ENCODE results near the gene PREX1.

DNA sequence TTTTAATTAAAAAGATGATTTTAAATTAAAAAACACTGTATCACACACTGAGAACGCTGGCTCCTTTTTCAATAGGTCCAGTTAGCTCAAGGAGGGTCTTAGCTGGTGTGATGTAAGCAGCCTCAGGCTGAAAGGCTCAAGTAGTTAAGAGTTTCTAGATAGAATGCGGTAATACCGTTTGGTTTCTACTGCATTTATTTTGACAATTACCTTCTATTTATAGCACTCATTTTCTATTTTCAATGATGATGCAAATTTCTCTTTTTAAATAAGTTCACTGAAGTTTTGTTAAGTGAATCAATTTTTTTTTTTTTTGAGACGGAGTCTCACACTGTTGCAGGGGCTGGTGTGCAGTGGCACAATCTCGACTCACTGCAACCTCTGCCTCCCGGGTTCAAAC lies 87.1 kb downstream of the PREX1 start:
- TF ChIP-seq, protein P1, sequence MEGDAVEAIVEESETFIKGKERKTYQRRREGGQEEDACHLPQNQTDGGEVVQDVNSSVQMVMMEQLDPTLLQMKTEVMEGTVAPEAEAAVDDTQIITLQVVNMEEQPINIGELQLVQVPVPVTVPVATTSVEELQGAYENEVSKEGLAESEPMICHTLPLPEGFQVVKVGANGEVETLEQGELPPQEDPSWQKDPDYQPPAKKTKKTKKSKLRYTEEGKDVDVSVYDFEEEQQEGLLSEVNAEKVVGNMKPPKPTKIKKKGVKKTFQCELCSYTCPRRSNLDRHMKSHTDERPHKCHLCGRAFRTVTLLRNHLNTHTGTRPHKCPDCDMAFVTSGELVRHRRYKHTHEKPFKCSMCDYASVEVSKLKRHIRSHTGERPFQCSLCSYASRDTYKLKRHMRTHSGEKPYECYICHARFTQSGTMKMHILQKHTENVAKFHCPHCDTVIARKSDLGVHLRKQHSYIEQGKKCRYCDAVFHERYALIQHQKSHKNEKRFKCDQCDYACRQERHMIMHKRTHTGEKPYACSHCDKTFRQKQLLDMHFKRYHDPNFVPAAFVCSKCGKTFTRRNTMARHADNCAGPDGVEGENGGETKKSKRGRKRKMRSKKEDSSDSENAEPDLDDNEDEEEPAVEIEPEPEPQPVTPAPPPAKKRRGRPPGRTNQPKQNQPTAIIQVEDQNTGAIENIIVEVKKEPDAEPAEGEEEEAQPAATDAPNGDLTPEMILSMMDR (IDR thresholded peaks at IDR 0.05 in 8 of 11, conservative IDR thresholded peaks at IDR 0.05 in 3 of 11), result no peak
- TF ChIP-seq POLR2A (IDR thresholded peaks at IDR 0.05), result no peak

All from spleen (tissue), 7 donors.